HCT116 (cell line): Measurements from ENCODE around the gene MTERF4. TPM values are rescaled to one million over a fixed set of nuclear protein-coding genes. Genes with fewer than 3 reads are reported as not detected.

Experiments
- ATAC-seq: fragments of 200-7000 bp; cut with Tn5 transposase; 2 replicates; pipeline ENCODE4 v1.9.1; 2020; ENCODE audit warnings: mild to moderate bottlenecking, moderate library complexity
- BruUV-seq: library from RNA; stranded (reverse); fragments of 400-500 nt; replicated peaks from 2 replicates; lab custom pipeline; 2021; lab: Mats Ljungman, UMichigan
- CTCF ChIA-PET: fragments of 300-600 bp; sonication (Branson Sonifier 250); formaldehyde crosslinking; loops from one replicate; lab custom pipeline; 2021; ENCODE audit warnings: antibody characterized with exemption; lab: Charles Lee
- POLR2A ChIA-PET: fragments of 300-600, 350-600 bp; sonication (Branson Sonifier 250); formaldehyde crosslinking; loops from one replicate; lab custom pipeline; 2021; ENCODE audit warnings: antibody characterized with exemption; lab: Charles Lee
- RAD21 ChIA-PET, 2 experiments: fragments of 300-600 bp; sonication (Branson Sonifier 250); formaldehyde crosslinking; loops; one replicate each; lab custom pipeline; 2023; ENCODE audit warnings: low total read pairs in 2 of 2; ENCODE audit not compliant: uncharacterized antibody in 2 of 2, unreplicated experiment in 2 of 2, low non-redundant PET in 1 of 2; lab: Charles Lee
- DNase-seq: peaks from one replicate; pipeline ENCODE4 v3.0.0-alpha.2; 2010; ENCODE audit warnings: low read depth, low spot score
- H2AFZ ChIP-seq: fragments of 200-600 bp; shearing (Covaris generic), sonication (generic); 2 replicates; pipeline ENCODE4 v1.6.1; 2017; ENCODE audit warnings: low read depth, mixed run types, mixed read lengths, antibody characterized with exemption, low read length; ENCODE audit not compliant: poor library complexity, severe bottlenecking
- H3K27ac ChIP-seq: 2 replicates; pipeline ENCODE4 v1.5.1; 2012; ENCODE audit warnings: low read depth, low read length
- H3K27me3 ChIP-seq: fragments of 200-600 bp; sonication (generic); 2 replicates; pipeline ENCODE4 v1.6.1; 2016; ENCODE audit warnings: mixed run types, low read length, mixed read lengths; ENCODE audit not compliant: insufficient read depth
- H3K36me3 ChIP-seq, 2 experiments: fragments of 200-500 bp in 1 of 2; fragments of 200-600 bp in 1 of 2; sonication (Bioruptor generic) in 1 of 2; sonication (generic) in 1 of 2; 2 replicates each; pipeline versions ENCODE4 v1.5.1 to v1.6.1; 2014 to 2016; ENCODE audit warnings: low read length in 2 of 2, inconsistent platforms in 1 of 2, mixed read lengths in 1 of 2, mixed run types in 1 of 2; ENCODE audit not compliant: insufficient read depth in 2 of 2, control insufficient read depth in 1 of 2
- H3K4me1 ChIP-seq, 2 experiments: fragments of 200-600 bp in 1 of 2; sonication (generic) in 1 of 2; 2 replicates each; pipeline versions ENCODE4 v1.5.1 to v1.6.1; 2012 to 2017; ENCODE audit warnings: low read length in 2 of 2, inconsistent platforms in 1 of 2, mild to moderate bottlenecking in 1 of 2, mixed read lengths in 1 of 2, mixed run types in 1 of 2, moderate library complexity in 1 of 2; ENCODE audit not compliant: insufficient read depth in 2 of 2, control insufficient read depth in 1 of 2
- H3K4me2 ChIP-seq: fragments of 200-600 bp; sonication (generic); 2 replicates; pipeline ENCODE4 v1.6.1; 2017; ENCODE audit warnings: mixed run types, low read length, mixed read lengths
- H3K4me3 ChIP-seq, 2 experiments: fragments of 200-600 bp in 1 of 2; sonication (generic) in 1 of 2; replicated peaks in 1 of 2; 2 replicates each; pipeline ENCODE4 v1.5.1; 2011 to 2016; ENCODE audit warnings: low read length in 2 of 2, control low read depth in 1 of 2, low read depth in 1 of 2, mild to moderate bottlenecking in 1 of 2, mixed read lengths in 1 of 2, mixed run types in 1 of 2
- H3K79me2 ChIP-seq: fragments of 200-600 bp; sonication (generic); 2 replicates; pipeline ENCODE4 v1.6.1; 2017; ENCODE audit warnings: mild to moderate bottlenecking, mixed run types, low read length, moderate library complexity, mixed read lengths; ENCODE audit not compliant: insufficient read depth
- H3K9ac ChIP-seq: fragments of 200-600 bp; sonication (generic); 2 replicates; pipeline ENCODE4 v1.6.1; 2016; ENCODE audit warnings: low read length, mixed read lengths
- H3K9me2 ChIP-seq: fragments of 200-600 bp; sonication (generic), shearing (Covaris generic); 2 replicates; pipeline ENCODE4 v1.6.1; 2017; ENCODE audit warnings: mixed run types, mild to moderate bottlenecking, moderate library complexity; ENCODE audit not compliant: insufficient read depth
- H3K9me3 ChIP-seq, 2 experiments: fragments of 200-500 bp in 1 of 2; fragments of 200-600 bp in 1 of 2; sonication (Bioruptor generic) in 1 of 2; sonication (generic) in 1 of 2; 2 replicates each; pipeline ENCODE4 v1.6.1; 2014 to 2017; ENCODE audit warnings: low read length in 2 of 2, mixed read lengths in 2 of 2, inconsistent platforms in 1 of 2, low read depth in 1 of 2, mild to moderate bottlenecking in 1 of 2, mixed run types in 1 of 2, moderate library complexity in 1 of 2; ENCODE audit not compliant: control insufficient read depth in 1 of 2, insufficient read depth in 1 of 2
- H4K20me1 ChIP-seq: fragments of 200-600 bp; sonication (generic), shearing (Covaris generic); 2 replicates; pipeline ENCODE4 v1.6.1; 2017; ENCODE audit warnings: mixed run types, mild to moderate bottlenecking, moderate library complexity; ENCODE audit not compliant: insufficient read depth
- ATF3 ChIP-seq: IDR thresholded peaks from 2 replicates; pipeline ENCODE4 v1.6.1; 2012
- CBX3 ChIP-seq: IDR thresholded peaks from 2 replicates; pipeline ENCODE4 v1.6.1; 2012; ENCODE audit warnings: low read depth
- CEBPB ChIP-seq: IDR thresholded peaks from 2 replicates; pipeline ENCODE4 v1.6.1; 2012; ENCODE audit warnings: low read depth
- EGR1 ChIP-seq: IDR thresholded peaks from 2 replicates; pipeline ENCODE4 v1.6.1; 2012; ENCODE audit warnings: low read depth
- ELF1 ChIP-seq: IDR thresholded peaks from 2 replicates; pipeline ENCODE4 v1.6.1; 2012; ENCODE audit warnings: low read depth, borderline replicate concordance
- EZH2 ChIP-seq: fragments of 200-600 bp; sonication (generic); IDR thresholded peaks from 2 replicates; pipeline ENCODE4 v1.6.1; 2017; ENCODE audit warnings: antibody characterized with exemption, mixed run types
- EZH2phosphoT487 ChIP-seq: fragments of 200-600 bp; IDR thresholded peaks from 2 replicates; pipeline ENCODE4 v1.6.1; 2018; ENCODE audit warnings: antibody characterized with exemption, borderline replicate concordance
- FOSL1 ChIP-seq: IDR thresholded peaks from 2 replicates; pipeline ENCODE4 v1.6.1; 2012; ENCODE audit warnings: low read depth
- JUND ChIP-seq: IDR thresholded peaks from 2 replicates; pipeline ENCODE4 v1.6.1; 2012
- POLR2A ChIP-seq: IDR thresholded peaks from 2 replicates; pipeline ENCODE4 v1.7.0; 2011; ENCODE audit warnings: borderline replicate concordance; ENCODE audit not compliant: insufficient read depth, insufficient read length; ENCODE audit errors: extremely low read depth
- RAD21 ChIP-seq: IDR thresholded peaks from 2 replicates; pipeline ENCODE4 v1.6.1; 2012; ENCODE audit warnings: low read depth, mild to moderate bottlenecking
- SIN3A ChIP-seq: IDR thresholded peaks from 2 replicates; pipeline ENCODE4 v1.6.1; 2012; ENCODE audit warnings: low read depth
- SP1 ChIP-seq: IDR thresholded peaks from 2 replicates; pipeline ENCODE4 v1.6.1; 2012; ENCODE audit warnings: low read depth
- SRF ChIP-seq: IDR thresholded peaks from 2 replicates; pipeline ENCODE4 v1.6.1; 2012; ENCODE audit warnings: low read depth
- YY1 ChIP-seq: IDR thresholded peaks from 2 replicates; pipeline ENCODE4 v1.6.1; 2011; ENCODE audit warnings: low read length, low read depth, moderate library complexity, mild to moderate bottlenecking; ENCODE audit not compliant: insufficient replicate concordance; ENCODE audit errors: extremely low read depth
- ZBTB33 ChIP-seq: IDR thresholded peaks from 2 replicates; pipeline ENCODE4 v1.6.1; 2011; ENCODE audit warnings: mild to moderate bottlenecking, low read length, moderate library complexity; ENCODE audit not compliant: insufficient replicate concordance; ENCODE audit errors: extremely low read depth
- ZFX ChIP-seq: fragments of 450-650 bp; IDR thresholded peaks from 2 replicates; pipeline ENCODE4 v1.6.1; 2017
- intact Hi-C: fragments of 100-400 bp; cut with micrococcal nuclease; formaldehyde crosslinking; loops from 2 replicates; pipeline ENCODE4 v1.10.0; 2022
- total RNA-seq: library from RNA; stranded (reverse); gene quantifications from one replicate; pipeline ENCODE4 v1.2.1, GENCODE V29; 2021; ENCODE audit not compliant: unreplicated experiment
- TF ChIP-seq, protein P1 (sequence below), 3 experiments: fragments of 200-600 bp in 1 of 3; sonication (generic) in 1 of 3; IDR thresholded peaks in 2 of 3; conservative IDR thresholded peaks in 1 of 3; 2 replicates each; pipeline ENCODE4 v1.5.1; 2012 to 2017; ENCODE audit warnings: low read depth in 2 of 3, low read length in 2 of 3, antibody characterized with exemption in 1 of 3, borderline replicate concordance in 1 of 3, control low read depth in 1 of 3, mild to moderate bottlenecking in 1 of 3, mixed read lengths in 1 of 3, mixed run types in 1 of 3, moderate library complexity in 1 of 3; ENCODE audit not compliant: insufficient read depth in 1 of 3
- TF ChIP-seq, protein P2 (sequence below): IDR thresholded peaks from 2 replicates; pipeline ENCODE4 v1.6.1; 2012
- TF ChIP-seq, protein P3 (sequence below): IDR thresholded peaks from 2 replicates; pipeline ENCODE4 v1.6.1; 2012; ENCODE audit warnings: low read depth

Gene MTERF4
- total RNA-seq, 1 experiment from 2014 or later: 25.5 TPM

GRCh38 chr2:241072553-241073165 is 29.4 kb downstream of the MTERF4 start:
- Histone ChIP-seq H3K9me2 (no peaks in the 10 kb centered on the region), H3K27ac (no peak overlapping the region), H4K20me1 (no peaks in the 10 kb centered on the region), H3K9ac (no peak overlapping the region), H3K27me3 (no peaks in the 10 kb centered on the region), H3K4me1 (no peaks in the 10 kb centered on the region), H3K4me2 (no peak overlapping the region), H2AFZ (no peak overlapping the region), H3K79me2 (no peaks in the 10 kb centered on the region), H3K9me3 (no peaks in the 10 kb centered on the region), H3K4me3 (no peak overlapping the region), H3K36me3 (no peaks in the 10 kb centered on the region)
- TF ChIP-seq CEBPB (no peak), ELF1 (no peak), EZH2phosphoT487 (no peak), FOSL1 (no peak), SP1 (no peak), EZH2 (no peak), RAD21 (no peak), SRF (no peak), SIN3A (no peak), POLR2A (no peak), EGR1 (no peak), ZBTB33 (no peak), YY1 (no peak), ZFX (no peak), ATF3 (no peak), CBX3 (no peak), JUND (no peak)
- TF ChIP-seq, protein P1, sequence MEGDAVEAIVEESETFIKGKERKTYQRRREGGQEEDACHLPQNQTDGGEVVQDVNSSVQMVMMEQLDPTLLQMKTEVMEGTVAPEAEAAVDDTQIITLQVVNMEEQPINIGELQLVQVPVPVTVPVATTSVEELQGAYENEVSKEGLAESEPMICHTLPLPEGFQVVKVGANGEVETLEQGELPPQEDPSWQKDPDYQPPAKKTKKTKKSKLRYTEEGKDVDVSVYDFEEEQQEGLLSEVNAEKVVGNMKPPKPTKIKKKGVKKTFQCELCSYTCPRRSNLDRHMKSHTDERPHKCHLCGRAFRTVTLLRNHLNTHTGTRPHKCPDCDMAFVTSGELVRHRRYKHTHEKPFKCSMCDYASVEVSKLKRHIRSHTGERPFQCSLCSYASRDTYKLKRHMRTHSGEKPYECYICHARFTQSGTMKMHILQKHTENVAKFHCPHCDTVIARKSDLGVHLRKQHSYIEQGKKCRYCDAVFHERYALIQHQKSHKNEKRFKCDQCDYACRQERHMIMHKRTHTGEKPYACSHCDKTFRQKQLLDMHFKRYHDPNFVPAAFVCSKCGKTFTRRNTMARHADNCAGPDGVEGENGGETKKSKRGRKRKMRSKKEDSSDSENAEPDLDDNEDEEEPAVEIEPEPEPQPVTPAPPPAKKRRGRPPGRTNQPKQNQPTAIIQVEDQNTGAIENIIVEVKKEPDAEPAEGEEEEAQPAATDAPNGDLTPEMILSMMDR (IDR thresholded peaks at IDR 0.05 in 2 of 3, conservative IDR thresholded peaks at IDR 0.05 in 1 of 3; ENCODE audit: borderline replicate concordance in 1 of 3, insufficient read depth in 1 of 3, low read depth in 2 of 3, low read length in 2 of 3): no peak
- TF ChIP-seq, protein P2, sequence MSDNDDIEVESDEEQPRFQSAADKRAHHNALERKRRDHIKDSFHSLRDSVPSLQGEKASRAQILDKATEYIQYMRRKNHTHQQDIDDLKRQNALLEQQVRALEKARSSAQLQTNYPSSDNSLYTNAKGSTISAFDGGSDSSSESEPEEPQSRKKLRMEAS: no peak
- TF ChIP-seq, protein P3, sequence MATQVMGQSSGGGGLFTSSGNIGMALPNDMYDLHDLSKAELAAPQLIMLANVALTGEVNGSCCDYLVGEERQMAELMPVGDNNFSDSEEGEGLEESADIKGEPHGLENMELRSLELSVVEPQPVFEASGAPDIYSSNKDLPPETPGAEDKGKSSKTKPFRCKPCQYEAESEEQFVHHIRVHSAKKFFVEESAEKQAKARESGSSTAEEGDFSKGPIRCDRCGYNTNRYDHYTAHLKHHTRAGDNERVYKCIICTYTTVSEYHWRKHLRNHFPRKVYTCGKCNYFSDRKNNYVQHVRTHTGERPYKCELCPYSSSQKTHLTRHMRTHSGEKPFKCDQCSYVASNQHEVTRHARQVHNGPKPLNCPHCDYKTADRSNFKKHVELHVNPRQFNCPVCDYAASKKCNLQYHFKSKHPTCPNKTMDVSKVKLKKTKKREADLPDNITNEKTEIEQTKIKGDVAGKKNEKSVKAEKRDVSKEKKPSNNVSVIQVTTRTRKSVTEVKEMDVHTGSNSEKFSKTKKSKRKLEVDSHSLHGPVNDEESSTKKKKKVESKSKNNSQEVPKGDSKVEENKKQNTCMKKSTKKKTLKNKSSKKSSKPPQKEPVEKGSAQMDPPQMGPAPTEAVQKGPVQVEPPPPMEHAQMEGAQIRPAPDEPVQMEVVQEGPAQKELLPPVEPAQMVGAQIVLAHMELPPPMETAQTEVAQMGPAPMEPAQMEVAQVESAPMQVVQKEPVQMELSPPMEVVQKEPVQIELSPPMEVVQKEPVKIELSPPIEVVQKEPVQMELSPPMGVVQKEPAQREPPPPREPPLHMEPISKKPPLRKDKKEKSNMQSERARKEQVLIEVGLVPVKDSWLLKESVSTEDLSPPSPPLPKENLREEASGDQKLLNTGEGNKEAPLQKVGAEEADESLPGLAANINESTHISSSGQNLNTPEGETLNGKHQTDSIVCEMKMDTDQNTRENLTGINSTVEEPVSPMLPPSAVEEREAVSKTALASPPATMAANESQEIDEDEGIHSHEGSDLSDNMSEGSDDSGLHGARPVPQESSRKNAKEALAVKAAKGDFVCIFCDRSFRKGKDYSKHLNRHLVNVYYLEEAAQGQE: no peak
- intact Hi-C loops: loop anchor here (10.0 kb wide), 1 partner anchor 218 kb away; no protein-coding TSS in a partner anchor
- POLR2A ChIA-PET: no interaction called here
- RAD21 ChIA-PET: no interaction called here
- DNase-seq (no peak), ATAC-seq (no peak)
- no TSS peak for BruUV-seq
- CTCF ChIA-PET: no interaction called here
